WTC11 (cell line): Measurements from ENCODE around the gene ATP11A.

Experiments
- SP1 ChIP-seq: sonication (generic); formaldehyde crosslinking; conservative IDR thresholded peaks from 2 replicates; pipeline ENCODE4 v1.8.1; 2022; ENCODE audit warnings: missing genetic modification reagents
- ZNF263 ChIP-seq: sonication (generic); formaldehyde crosslinking; IDR thresholded peaks from 2 replicates; pipeline ENCODE4 v1.8.1; 2022; ENCODE audit warnings: low read depth, mild to moderate bottlenecking, moderate library complexity, missing genetic modification reagents
- TF ChIP-seq, protein P1 (sequence below): sonication (generic); formaldehyde crosslinking; IDR thresholded peaks from 2 replicates; pipeline ENCODE4 v1.8.0; 2022; ENCODE audit warnings: mild to moderate bottlenecking, missing genetic modification reagents
- TF ChIP-seq, protein P2 (sequence below): fragments of 200-600 bp; IDR thresholded peaks from 2 replicates; pipeline ENCODE4 v1.8.0; 2022; ENCODE audit warnings: antibody characterized with exemption

DNA sequence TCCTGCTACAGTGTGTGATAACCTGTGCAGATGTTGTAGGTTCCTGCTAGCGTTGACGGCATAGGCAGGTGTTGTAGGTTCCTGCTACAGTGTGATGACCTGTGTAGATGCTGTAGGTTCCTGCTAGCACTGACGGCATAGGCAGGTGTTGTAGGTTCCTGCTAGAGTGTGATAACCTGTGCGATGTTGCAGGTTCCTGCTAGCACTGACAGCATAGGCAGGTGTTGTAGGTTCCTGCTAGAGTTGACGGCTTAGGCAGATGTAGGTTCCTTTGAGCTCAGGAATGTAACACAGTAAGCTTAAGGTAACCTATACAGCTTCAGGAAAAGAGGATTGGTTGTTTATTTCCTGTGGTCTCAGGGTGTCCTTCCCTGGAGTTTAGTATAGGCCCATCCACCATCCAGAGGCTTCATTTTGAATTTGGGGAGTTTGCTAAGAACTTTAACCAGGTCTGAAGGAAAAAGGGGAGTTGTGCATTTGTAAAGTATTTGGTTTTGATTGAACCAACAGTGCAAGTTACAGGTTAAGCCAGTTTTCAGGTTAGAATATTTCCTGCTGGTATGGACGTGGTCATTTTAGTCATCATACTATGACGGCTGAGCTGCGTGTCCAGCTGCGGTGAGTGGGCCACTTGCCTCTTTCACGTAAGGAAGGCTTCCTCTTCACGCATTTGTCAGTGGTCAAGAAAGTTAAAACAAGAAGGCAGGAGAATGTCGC is 53.8 kb downstream of the ATP11A start:
- TF ChIP-seq SP1 (CRISPR knock-in tag) (no peak), ZNF263 (no peak)
- TF ChIP-seq, protein P1, sequence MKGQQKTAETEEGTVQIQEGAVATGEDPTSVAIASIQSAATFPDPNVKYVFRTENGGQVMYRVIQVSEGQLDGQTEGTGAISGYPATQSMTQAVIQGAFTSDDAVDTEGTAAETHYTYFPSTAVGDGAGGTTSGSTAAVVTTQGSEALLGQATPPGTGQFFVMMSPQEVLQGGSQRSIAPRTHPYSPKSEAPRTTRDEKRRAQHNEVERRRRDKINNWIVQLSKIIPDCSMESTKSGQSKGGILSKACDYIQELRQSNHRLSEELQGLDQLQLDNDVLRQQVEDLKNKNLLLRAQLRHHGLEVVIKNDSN (CRISPR knock-in tag), result no peak
- TF ChIP-seq, protein P2, sequence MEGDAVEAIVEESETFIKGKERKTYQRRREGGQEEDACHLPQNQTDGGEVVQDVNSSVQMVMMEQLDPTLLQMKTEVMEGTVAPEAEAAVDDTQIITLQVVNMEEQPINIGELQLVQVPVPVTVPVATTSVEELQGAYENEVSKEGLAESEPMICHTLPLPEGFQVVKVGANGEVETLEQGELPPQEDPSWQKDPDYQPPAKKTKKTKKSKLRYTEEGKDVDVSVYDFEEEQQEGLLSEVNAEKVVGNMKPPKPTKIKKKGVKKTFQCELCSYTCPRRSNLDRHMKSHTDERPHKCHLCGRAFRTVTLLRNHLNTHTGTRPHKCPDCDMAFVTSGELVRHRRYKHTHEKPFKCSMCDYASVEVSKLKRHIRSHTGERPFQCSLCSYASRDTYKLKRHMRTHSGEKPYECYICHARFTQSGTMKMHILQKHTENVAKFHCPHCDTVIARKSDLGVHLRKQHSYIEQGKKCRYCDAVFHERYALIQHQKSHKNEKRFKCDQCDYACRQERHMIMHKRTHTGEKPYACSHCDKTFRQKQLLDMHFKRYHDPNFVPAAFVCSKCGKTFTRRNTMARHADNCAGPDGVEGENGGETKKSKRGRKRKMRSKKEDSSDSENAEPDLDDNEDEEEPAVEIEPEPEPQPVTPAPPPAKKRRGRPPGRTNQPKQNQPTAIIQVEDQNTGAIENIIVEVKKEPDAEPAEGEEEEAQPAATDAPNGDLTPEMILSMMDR, result no peak
